D721Med (cell line): Measurements from ENCODE around the gene DNASE1.
A peak's percentile ranks its signal among the peaks of the same experiment; 100 is the strongest.
"Not testable (repeated sequence)": the region's sequence is repeated elsewhere in the genome, so short reads cannot be mapped to it uniquely, and the experiment has no call there.

Experiments
- DNase-seq: peaks from one replicate; pipeline ENCODE4 v3.0.0; 2011; ENCODE audit warnings: low spot score; ENCODE audit not compliant: insufficient read length
- FAIRE-seq: peaks from 2 replicates; lab custom pipeline; 2011; peaks lifted over from hg19 to GRCh38; lab: Jason Lieb, UNC
- CTCF ChIP-seq: IDR thresholded peaks from 2 replicates; pipeline ENCODE4 v1.5.1; 2012; ENCODE audit warnings: mild to moderate bottlenecking, control low read depth; ENCODE audit not compliant: insufficient read depth; ENCODE audit errors: missing control alignments

DNASE1 gene

GRCh38 chr16:3651461-3652372 is 2.8 kb upstream of the DNASE1 start:
- no peak for FAIRE-seq
- DNase-seq, result peak; percentile 2
- TF ChIP-seq CTCF, result no peak

- no peak for TF ChIP-seq CTCF
- DNase-seq (no peak), FAIRE-seq (no peak)
Observed at GRCh38 chr16:3652373-3653195, 1.9 kb upstream of the DNASE1 start.

GRCh38 chr16:3655030-3655395 is 522 bp downstream of the DNASE1 start:
- no peak for TF ChIP-seq CTCF
- no peak for FAIRE-seq
- DNase-seq, result no peak

GRCh38 chr16:3655396-3656159 is 1.1 kb downstream of the DNASE1 start:
- DNase-seq (no peak), FAIRE-seq (no peak)
- TF ChIP-seq CTCF, result no peak

- DNase-seq, FAIRE-seq: not testable (repeated sequence)
Observed at GRCh38 chr16:3656160-3656490, 1.6 kb downstream of the DNASE1 start.

- FAIRE-seq (no peak), DNase-seq (no peak)
- no peak for TF ChIP-seq CTCF
Observed at GRCh38 chr16:3656491-3657468, 2.3 kb downstream of the DNASE1 start.
